ENCODE data around the gene PFKFB2. TPM values are rescaled to one million over a fixed set of nuclear protein-coding genes. Genes with fewer than 3 reads are reported as not detected.
A peak's percentile ranks its signal among the peaks of the same experiment; 100 is the strongest.

PFKFB2 gene
- total RNA-seq, 6 donors from 2014 or later = 25.3 to 95.5 (median 58.0) TPM

DNA sequence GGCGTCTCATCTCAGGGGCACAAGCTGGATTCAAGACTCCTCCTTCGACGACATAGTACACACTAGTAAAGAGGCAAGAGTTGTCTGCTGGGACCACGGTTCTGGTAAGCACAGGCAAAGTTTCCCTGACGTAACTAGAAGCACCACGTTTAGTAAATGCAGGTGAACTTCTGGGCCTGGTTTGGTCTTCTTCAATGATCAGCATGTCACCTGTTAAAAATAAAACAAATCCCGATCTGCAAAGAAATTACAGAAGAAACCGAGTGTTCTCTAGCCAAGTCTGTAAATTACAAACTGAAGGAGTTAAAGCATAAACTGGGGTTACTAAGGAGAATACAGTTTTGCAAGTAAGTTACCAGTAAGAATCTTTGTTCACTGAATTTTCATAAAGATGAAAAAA, 3.6 kb upstream of the PFKFB2 start:
- peak overlapping the region in 2 of 4 donors; percentile 93 to 96 for H3K27ac ChIP-seq

DNA sequence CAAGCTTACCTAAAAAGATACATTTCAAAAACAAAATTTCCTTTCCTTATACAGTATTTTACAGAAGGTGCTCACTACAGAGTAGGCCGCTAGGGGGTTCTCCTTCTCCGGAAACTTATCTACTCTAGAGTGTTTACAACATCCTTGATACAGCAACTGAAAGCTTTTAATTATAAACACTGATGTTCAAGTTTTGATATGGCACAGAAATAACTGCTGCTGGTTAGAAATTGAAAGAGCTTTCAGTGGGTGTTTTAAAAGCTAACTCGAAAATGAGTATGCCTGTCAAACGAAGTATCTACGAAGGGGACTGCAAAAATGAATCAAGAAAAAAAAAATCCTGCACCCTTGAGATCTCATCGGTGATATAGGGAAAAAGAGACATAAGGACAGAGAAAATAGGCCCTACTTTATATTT, 3.1 kb upstream of the PFKFB2 start:
- DNase-seq (peak in 1 of 2 donors; percentile 65), ATAC-seq (ENCODE audit: low FRiP score in 2 of 2) (peak in 1 of 2 donors; percentile 75)
- Histone ChIP-seq H3K36me3 (peaks cover 0 to 21% (median 7%) of the 10 kb centered on the region in 4 donors), H3K4me3 (peak overlapping the region; percentile 71 to 91 (median 80)), H3K27me3 (no peaks in the 10 kb centered on the region), H3K9me3 (no peaks in the 10 kb centered on the region), H3K4me1 (peaks cover 39 to 68% (median 48%) of the 10 kb centered on the region in 4 donors), H3K27ac (peak overlapping the region; percentile 90 to 97 (median 94))
- WGBS, 2 donors = 0 to 3% methylated on average over 6 of the region's 6 CpGs
- TF ChIP-seq, protein P1, sequence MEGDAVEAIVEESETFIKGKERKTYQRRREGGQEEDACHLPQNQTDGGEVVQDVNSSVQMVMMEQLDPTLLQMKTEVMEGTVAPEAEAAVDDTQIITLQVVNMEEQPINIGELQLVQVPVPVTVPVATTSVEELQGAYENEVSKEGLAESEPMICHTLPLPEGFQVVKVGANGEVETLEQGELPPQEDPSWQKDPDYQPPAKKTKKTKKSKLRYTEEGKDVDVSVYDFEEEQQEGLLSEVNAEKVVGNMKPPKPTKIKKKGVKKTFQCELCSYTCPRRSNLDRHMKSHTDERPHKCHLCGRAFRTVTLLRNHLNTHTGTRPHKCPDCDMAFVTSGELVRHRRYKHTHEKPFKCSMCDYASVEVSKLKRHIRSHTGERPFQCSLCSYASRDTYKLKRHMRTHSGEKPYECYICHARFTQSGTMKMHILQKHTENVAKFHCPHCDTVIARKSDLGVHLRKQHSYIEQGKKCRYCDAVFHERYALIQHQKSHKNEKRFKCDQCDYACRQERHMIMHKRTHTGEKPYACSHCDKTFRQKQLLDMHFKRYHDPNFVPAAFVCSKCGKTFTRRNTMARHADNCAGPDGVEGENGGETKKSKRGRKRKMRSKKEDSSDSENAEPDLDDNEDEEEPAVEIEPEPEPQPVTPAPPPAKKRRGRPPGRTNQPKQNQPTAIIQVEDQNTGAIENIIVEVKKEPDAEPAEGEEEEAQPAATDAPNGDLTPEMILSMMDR (IDR thresholded peaks at IDR 0.05) = peak; percentile 72 to 91 (median 76)
- no peak for TF ChIP-seq POLR2A (IDR thresholded peaks at IDR 0.05)
- TF ChIP-seq EP300 (IDR thresholded peaks at IDR 0.05) = no peak
- TF ChIP-seq POLR2AphosphoS5 (IDR thresholded peaks at IDR 0.05) = no peak

More for the DNA sequence above, 3.6 kb upstream of the PFKFB2 start:
- peaks cover 0 to 21% (median 7%) of the 10 kb centered on the region in 4 donors for H3K36me3 ChIP-seq
- TF ChIP-seq EP300 (IDR thresholded peaks at IDR 0.05) = no peak
- no peak for TF ChIP-seq POLR2A (IDR thresholded peaks at IDR 0.05)
- TF ChIP-seq, protein P1 (IDR thresholded peaks at IDR 0.05) = no peak
- no peak for TF ChIP-seq POLR2AphosphoS5 (IDR thresholded peaks at IDR 0.05)
- 45 to 66% methylated on average over 8 of the region's 8 CpGs for WGBS, 2 donors
- ATAC-seq (ENCODE audit: low FRiP score in 2 of 2) (no peak), DNase-seq (no peak)
- peaks cover 37 to 66% (median 48%) of the 10 kb centered on the region in 4 donors for H3K4me1 ChIP-seq
- peak overlapping the region in 3 of 4 donors; percentile 71 to 84 (median 76) for H3K4me3 ChIP-seq
- no peaks in the 10 kb centered on the region for H3K27me3 ChIP-seq
- no peaks in the 10 kb centered on the region for H3K9me3 ChIP-seq

DNA sequence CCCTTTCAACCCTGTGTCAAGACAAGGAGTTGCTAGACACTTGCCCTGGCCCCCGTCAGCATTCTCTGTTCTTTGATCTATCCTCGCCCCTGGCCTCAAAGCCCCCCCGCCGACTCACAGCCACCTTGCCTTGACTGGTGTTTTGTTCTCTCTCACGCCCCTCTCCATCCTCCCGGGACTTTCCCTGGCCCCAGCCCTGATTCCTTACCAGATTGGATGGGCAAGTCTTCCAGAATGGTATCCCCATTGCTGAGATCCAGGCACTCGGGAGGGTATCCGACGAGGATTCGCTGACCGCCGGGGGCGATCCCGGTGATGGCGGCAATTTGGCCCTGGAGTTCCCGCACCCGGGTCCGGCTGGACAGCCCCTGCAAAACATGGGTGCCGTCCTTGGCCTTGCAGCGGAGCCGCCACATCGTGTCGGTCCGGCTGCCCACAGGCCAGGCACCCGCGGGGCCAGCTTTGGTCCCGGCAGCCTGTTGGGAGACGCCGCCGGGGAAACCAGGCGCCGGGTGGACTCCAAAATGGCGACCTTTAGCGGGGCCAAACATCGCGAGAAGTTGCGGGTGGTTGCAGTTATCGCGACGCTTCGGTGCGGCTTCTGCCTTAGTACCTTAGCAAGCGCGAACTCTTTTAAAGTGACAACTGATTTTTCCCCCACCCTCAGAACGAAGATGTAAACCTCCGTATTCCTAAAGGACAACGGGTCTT, 2.4 kb upstream of the PFKFB2 start:
- Histone ChIP-seq H3K36me3 (peaks cover 0 to 21% (median 7%) of the 10 kb centered on the region in 4 donors), H3K27me3 (no peaks in the 10 kb centered on the region), H3K4me1 (peaks cover 36 to 64% (median 47%) of the 10 kb centered on the region in 4 donors), H3K9me3 (no peaks in the 10 kb centered on the region), H3K27ac (peak overlapping the region; percentile 90 to 97 (median 94)), H3K4me3 (peak overlapping the region; percentile 71 to 91 (median 80))
- 0 to 3% methylated on average over 15 to 26 of the region's 47 CpGs for WGBS, 2 donors
- DNase-seq (peak; percentile 90 to 93), ATAC-seq (ENCODE audit: low FRiP score in 2 of 2) (peak; percentile 75 to 87)
- TF ChIP-seq POLR2AphosphoS5 (IDR thresholded peaks at IDR 0.05) = peak; percentile 37 to 53
- TF ChIP-seq, protein P1 (IDR thresholded peaks at IDR 0.05) = no peak
- no peak for TF ChIP-seq EP300 (IDR thresholded peaks at IDR 0.05)
- TF ChIP-seq POLR2A (IDR thresholded peaks at IDR 0.05) = peak in 3 of 4 donors; percentile 36 to 81 (median 38)

DNA sequence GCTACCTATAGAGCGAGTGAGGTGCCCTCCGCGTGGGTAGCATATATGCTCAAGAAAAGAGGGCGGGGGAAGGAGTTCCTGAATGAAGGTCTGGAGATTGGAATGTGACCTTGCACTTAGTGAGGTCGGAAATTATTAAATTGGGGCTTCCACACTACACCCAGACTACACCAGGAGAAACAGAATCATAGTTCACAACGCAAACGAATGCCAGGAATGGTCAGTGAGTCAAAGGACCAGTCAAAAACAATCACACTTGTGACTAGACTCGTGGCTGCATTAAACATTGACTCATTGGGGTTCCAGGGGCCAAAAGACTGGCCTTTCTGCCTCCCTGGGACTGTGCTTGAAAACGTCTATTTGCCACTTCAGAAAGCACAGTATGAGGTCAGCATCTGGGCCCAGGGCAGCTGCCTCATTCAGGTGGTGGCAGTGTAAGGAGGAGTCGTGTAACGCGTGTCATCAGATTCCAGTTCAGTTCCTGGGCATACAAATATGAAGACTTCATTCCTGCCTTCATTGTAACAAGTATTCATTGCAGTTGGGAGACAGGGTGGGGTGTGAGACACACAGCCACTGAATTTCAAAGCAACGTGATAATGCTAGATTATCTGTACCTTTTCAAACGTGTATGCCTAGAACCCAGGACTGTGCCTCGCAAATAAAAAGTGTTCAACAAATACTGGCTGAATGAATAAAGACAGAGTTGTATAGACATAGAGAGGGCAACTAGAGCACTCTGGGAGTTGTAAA, 1.7 kb upstream of the PFKFB2 start, which contains the start of gene YOD1:
Gene YOD1 (minus strand): TSS at position 18 of the 753 bp plus-strand sequence. CDS start 178 bp downstream, outside the sequence.
- DNase-seq (peak in 1 of 2 donors; percentile 73), ATAC-seq (ENCODE audit: low FRiP score in 2 of 2) (peak in 1 of 2 donors; percentile 62)
- peaks cover 31 to 58% (median 42%) of the 10 kb centered on the region in 4 donors for H3K4me1 ChIP-seq
- H3K4me3 ChIP-seq = peak within 1 kb of the TSS; percentile 71 to 91 (median 80)
- H3K27ac ChIP-seq = peak within 1 kb of the TSS; percentile 90 to 97 (median 94)
- peaks cover 0 to 21% (median 7%) of the 10 kb centered on the region in 4 donors for H3K36me3 ChIP-seq
- TF ChIP-seq POLR2A (IDR thresholded peaks at IDR 0.05) = peak in 1 of 4 donors; percentile 20
- TF ChIP-seq, protein P1 (IDR thresholded peaks at IDR 0.05) = no peak
- TF ChIP-seq EP300 (IDR thresholded peaks at IDR 0.05) = peak in 1 of 4 donors; percentile 35
- TF ChIP-seq POLR2AphosphoS5 (IDR thresholded peaks at IDR 0.05) = peak; percentile 25 to 44
- no peaks in the 10 kb centered on the region for H3K27me3 ChIP-seq
- WGBS, 2 donors = 48 to 55% methylated on average over 12 to 15 of the region's 15 CpGs
- H3K9me3 ChIP-seq = no peaks in the 10 kb centered on the region

Measured in upper lobe of left lung (tissue), 6 donors.